GM18511 (cell line): Measurements from ENCODE around the gene CEP72.
"Not testable (repeated sequence)": the region's sequence is repeated elsewhere in the genome, so short reads cannot be mapped to it uniquely, and the experiment has no call there.

Source experiments
- ATAC-seq: cut with Tn5 transposase; IDR thresholded peaks from one replicate; pipeline ENCODE4 v1.9.1; 2021; ENCODE audit warnings: mild to moderate bottlenecking, moderate library complexity; ENCODE audit not compliant: unreplicated experiment

The CEP72 gene

DNA sequence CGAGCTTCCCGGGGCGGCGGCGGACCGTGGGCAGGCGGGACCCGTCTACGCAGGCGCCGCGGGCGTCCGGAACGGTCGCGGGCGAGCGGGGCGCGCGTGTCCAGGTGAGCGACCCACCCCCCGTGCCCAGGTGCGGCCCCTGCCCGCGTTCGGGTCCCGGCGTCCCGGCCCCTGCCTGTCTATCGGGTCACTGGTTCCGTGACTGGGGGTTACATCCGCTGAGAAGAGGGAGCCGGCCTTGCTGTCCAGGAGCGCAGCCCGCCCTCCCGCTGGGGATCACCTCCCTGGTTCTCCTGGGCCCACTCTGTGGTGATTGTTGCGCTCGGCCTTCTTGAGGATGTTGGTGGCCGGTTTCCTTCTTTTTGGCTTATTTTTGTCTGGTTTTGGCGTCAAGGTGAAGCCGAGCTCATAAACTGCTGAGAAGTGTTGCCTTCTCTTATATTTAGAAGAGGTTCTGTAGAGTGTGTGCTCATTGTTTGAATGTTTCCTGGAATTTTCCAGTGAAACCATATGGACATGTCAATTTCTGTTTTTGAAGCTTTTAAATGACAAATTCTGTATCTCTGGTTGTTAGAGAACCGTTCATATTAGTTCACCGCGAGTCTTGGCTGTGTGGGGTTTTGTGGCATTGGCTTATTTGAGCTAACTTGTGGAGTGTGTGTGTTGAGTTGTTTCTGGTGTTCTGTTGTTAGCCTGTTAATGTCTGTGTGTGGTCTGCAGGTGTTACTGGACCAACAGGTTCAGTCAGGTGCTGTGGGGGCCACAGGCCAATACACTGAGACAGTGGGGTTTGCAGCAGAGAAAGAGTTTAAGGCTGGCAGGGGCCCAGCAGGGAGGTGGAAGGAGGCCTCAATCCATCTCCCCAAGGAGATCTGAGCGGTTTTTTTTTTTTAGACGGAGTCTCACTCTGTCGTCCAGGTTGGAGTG is 621 bp downstream of the CEP72 start:
- ATAC-seq, result peak; percentile 36

DNA sequence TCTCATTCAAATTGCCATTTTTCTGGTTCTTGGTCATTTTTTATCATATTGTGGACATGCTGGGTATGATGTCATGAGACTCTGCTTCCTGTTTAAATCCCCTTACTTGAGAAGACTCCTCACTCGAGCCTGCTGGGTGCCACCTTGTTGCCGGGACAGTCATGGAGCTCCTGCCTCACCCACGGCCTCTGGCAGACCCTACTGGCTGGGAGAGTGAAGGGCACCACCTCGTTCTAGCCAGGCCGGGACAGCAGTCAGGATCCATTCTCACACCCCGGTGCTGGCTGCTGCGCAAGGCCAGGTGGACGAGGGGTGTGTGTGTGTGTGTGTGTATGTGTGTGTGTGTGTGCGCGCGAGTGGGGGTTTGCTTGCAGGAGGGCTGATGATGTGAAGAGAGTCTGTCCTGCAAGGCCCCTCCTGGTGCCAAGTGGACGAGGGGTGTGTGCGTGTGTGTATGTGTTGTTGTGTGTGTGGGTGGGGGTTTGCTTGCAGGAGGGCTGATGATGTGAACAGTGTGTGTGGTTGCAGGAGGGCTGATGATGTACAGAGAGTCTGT is 4.4 kb downstream of the CEP72 start:
- no peak for ATAC-seq

DNA sequence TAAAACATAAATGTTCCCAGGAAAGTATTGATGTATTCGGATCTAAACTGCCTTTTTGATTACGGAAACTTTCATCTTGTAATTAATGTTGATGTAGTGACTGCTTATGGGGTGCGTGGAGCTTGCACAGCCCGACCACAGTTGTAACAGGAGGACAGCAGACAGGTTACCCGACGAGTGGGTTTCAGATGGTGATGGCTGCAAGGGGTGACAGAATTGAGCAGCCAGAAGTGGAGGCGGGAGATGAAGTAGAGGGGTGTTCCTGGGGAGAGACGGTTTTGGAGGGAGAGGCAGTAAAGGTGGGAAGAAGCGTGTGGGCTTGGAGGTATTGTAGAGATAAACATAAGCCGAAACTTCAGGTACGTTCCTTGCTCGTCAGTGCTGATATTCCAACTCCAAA is 5.8 kb downstream of the CEP72 start:
- no peak for ATAC-seq

DNA sequence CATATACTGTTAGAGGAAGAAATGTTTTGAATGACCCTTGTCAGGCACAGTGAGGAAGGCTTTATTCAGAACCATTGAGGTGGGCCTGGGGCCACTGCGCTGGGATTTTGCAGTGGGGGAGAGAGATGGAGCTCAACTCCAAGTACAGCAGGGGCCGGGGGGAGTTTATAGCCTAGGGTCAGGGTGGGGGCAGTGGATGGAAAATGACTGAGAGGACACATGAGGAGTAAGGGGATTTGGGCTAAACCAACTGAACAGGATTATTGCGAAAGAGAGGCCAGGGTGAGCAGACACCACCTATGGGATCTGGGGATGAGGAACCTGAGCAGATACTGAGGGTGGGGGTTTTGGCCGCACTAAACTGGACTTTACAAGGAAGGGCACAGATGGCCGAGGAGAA is 6.3 kb downstream of the CEP72 start:
- no peak for ATAC-seq

DNA sequence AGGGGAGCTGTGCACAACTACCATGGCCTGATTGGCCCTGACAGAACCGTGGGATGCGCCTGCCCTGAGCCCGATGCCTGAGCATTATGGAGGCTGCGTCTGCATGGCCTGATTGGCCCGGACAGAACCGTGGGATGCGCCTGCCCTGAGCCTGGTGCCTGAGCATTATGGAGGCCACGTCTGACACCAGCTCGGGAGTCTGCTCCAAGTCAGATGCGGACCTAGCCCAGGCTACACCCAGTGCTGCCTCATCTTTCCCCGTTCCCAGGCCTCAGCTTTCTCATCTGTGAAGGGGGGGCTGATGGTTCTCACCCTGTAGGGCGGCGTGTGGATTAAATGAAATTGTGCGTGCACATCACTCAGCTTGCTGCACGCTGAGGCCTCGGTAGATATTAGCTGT is 7.3 kb downstream of the CEP72 start:
- no peak for ATAC-seq

DNA sequence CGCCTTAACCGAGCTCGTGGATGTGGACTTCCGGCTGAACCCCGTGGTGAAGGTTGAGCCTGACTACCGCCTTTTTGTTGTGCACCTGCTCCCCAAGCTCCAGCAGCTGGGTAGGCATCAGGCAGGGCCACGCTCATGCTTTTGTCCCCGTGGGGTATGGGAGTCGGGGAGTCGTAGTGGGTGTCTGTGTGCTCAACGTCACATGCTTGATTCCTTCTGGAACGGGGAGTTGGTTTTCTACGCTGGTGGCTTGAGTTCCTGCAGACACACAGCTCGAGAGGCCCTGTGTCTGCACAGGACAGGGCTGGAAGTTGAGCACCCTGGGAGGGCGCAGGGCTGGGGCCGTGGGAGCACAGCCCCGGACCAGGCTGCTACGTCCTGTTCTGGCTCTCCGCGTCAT is 8.0 kb downstream of the CEP72 start:
- ATAC-seq, result no peak

DNA sequence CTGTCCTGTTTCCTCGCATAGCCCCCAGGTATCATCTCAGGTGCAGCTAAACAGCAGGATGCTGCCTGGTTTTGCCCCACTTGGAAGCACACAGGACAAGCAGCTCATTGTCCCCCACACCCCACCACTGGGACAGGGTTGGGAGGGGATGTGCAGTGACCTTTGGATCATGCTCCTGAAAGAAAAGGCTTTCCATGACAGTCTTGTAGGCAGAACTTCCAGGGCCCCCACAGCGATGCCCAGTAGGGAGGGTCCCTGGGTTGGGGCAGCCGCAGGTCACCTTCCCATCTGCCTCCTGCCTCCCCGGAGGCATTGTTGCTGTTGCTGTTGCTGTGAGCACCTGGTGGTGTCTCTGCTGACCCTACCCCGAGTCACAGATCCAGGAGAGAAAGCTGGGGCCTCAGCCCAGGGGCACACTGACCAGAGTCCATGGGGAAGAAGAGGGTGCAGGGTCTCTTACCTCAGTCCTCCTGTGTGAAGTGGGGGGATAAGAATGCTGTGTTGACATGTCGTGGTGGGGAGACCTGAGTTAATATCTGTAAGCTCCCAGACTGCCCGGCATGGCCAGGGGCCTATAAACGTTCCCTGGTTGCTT is 8.5 kb downstream of the CEP72 start:
- no peak for ATAC-seq

DNA sequence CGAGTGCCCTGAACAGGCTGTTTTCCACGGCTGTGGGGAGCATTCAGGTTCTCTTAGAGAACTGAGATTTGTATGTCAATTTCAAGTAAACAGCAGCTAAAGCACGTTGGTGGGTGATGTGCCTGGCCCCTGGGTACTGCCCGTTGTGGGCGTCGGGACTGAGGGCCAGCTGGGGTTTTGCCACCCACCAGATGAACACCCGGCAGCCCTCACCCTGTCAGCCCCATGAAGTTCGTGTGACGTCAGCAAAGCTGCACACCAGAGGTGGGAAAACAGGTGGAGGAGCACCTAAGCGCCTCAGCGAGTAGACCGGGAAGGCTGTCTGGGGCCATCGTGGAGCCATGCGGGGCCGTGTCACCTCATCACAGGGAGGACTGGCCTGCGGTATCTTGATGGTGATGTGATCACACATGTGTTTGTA is 9.2 kb downstream of the CEP72 start:
- ATAC-seq, result no peak

DNA sequence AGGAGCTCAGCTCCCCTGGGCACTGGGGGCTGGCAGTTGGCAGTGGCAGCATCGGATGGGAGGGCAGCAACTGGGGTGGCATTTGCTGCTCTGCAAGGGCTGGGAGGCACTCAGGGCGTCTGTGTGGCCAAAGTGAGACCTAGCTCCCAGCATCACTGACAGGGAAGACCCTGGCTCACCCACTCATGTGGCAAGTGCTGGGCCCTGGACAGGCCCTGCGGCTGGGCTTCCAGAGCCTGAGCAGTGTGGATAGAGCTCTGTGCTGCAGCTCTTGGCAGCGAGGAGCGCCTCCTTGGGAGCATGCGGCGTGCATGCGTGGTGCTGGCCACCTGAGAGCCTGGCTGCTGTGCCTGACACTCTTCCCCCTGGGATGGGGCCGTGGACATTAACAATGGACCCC is 10.2 kb downstream of the CEP72 start:
- ATAC-seq, result no peak

DNA sequence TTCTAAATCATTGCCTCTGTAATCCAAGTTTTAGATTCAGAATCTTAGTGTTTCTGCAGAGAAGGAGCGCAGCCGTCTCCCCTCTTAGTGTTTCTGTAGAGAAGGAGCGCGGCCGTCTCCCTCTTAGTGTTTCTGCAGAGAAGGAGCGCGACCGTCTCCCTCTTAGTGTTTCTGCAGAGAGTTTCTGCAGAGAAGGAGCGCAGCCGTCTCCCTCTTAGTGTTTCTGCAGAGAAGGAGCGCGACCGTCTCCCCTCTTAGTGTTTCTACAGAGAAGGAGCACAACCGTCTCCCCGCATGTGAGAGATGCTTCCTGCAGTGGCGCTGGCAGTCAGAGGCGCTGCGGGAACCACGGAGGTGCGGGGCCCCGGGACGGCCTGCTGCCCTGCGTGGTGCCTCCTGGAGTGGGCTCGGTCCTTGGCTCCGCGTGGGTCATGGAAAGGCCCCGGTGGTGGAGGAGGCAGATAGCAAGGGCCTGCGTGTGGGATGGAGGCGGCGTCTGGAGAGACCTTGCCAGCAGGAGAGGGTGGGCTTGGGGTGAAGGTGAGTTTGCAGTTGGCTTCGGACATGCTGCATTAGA is 10.9 kb downstream of the CEP72 start:
- no peak for ATAC-seq

DNA sequence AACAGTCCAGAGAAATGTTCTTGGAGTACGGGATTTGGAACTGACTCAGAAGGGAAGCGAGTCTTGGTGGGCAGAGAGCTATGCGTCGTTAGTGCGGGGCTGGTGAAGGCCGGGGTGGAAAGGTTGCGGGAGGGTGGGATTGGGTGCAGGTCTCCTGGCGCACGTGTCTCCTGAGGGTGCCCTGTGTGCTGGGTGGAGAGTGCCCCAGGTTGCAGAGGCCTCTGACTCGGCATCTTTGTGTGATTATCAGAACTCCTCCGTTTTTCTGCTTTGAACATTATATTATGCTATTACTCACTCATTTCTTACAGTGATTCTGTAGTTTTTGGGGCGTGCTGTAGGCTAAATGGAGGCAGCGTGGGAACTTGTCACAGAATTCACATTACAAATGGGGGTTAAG is 11.4 kb downstream of the CEP72 start:
- no peak for ATAC-seq

DNA sequence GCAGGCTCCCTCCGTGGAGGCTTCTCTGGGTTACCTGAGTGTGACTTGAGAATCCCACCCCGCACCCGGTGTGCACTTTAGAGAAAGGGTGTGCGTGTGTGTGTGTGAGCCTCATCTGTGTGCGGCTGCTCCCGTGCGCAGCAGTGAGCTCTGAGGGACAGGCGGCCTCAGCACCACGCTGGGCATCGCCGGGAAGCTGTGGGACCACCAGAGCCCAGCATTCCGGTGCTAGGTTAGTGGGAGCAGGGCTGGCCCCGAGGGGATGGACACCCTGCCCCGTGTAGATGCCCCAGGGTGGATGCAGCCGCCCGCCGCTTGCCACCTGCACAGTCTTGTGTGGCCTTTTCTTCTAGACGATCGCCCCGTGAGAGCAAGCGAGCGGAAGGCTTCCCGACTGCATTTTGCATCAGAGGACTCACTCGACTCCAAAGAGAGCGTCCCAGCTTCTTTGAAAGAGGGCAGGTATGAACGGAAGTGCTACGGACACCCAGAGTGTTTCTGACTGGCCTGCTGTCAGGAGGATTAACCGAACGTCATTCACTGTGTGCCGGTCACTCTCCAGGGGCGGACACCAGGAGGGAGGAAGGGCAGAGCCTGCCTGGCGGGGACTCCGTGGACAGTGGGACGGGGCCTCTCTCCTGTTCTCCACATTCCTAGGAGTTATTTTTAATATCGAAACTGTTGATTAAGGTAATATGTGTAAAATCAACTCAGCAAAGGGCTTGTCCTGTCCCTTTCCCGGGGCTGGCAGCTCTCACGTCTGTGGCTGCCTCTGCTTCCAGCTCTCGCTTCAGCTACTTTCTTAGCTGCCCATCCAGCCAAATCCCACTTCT is 12.2 kb downstream of the CEP72 start:
- no peak for ATAC-seq

DNA sequence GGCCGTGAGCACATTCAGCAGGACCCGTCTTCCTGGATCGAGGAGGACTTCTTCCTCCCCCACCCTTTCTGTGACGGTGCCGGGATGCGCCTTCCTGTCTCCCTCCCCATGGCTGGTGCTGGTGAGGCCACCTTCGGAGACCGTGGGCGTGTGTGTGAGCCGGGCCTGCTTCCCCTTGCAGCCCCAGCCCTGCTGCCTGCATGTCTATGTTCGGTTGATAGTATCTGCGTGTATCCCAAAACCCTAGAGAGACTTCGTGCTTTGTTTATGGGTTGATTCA is 12.8 kb downstream of the CEP72 start:
- no peak for ATAC-seq

DNA sequence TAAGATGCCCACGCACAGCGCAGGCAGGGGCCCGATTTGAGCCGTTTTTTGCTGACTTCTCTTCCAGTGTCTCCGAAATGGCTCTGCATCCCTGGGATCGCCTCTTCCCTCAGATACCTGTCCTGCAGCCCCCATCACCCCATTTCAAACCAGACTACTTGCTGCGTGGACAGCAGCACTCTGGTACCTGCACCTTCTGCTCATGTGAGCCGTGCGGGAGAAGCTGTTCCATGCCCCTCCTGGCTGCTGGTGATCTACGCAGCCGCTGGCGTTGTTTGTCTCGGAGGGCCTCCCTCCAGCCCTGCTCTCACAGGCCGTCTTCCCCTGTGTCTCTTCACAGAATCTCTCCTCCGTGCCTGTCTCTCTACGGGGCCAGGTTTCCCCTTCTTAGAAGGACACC is 13.4 kb downstream of the CEP72 start:
- no peak for ATAC-seq

DNA sequence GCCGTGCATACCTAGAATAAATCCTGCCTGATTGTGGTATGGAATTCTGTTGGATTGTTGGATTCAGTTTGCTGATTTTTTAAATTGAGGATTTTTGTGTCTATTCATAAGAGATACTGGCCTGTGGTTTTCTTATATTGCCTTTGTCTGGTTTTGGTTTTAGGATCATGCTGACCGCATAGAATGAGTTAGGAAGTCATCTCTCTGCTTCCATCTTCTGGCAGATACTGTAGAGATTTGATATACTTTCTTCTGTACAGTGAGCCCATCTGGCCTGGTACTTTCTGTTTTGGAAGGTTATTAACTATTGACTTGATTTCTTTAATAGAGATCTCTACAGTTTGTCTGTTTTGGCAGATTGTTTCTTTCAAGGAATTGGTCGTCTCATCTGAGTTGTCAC is 14.7 kb downstream of the CEP72 start:
- no peak for ATAC-seq

DNA sequence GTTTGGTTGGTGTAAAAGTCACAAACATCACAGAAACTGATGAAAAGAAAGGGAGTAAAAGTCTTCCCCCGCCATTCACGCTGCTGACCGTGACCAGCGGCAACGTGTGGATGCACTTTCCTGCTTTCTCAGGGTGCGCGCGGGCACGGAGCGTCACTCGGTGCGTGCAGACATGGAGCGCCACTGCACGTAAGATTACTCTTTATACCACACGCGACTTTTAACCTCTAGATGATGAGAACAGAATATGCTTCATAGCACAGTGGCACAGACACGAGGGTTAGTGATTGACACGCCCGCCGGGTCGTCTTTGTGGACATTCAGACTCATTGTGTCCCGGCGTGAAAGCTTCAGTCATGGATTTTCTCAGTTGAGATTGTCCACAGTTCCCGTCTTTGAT is 15.7 kb downstream of the CEP72 start:
- ATAC-seq, result no peak

DNA sequence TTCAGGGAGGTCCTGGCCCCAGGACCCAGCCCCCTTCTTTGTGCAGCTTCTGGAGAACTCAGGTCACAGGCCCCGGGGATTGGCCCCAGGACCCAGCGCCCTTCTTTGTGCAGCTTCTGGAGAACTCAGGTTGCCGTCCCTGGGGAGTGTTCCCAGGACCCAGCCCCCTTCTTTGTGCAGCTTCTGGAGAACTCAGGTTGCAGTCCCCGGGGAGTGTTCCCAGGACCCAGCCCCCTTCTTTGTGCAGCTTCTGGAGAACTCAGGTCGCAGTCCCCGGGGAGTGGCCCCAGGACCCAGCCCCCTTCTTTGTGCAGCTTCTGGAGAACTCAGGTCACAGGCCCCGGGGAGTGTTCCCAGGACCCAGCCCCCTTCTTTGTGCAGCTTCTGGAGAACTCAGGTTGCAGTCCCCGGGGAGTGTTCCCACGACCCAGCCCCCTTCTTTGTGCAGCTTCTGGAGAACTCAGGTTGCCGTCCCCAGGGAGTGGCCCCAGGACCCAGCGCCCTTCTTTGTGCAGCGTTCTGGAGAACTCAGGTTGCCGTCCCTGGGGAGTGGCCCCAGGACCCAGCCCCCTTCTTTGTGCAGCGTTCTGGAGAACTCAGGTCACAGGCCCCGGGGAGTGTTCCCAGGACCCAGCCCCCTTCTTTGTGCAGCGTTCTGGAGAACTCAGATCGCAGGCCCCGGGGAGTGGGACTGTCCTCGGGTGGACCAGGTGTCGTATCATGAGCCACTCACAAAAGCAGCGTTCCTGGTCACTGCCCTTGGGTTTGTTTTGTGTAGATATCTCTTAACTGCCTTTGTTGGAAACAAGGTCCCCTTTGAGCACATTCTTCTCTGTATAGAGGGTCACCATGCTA is 16.4 kb downstream of the CEP72 start:
- not testable (repeated sequence) for ATAC-seq

DNA sequence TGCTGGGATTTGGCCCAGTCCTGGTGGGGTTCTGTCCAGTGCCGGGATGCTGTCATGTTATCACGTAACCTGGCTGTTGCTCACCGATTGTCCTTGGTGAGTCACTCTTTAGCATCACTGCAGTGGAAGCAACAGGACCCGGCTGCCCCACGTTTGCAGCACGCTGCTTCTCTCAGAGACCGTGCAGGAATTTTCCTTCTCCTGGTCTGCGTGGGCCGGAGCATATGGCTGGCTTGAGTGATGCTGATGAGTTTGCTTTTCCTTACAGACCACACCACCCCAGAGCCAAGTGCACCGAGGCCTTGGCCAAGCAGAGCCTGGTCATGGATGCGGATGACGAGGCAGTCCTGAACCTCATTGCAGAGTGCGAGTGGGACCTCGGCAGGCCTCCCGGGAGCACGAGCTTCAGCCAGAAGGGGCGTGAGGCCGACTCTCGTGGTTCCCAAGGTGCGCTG is 21.4 kb downstream of the CEP72 start:
- no peak for ATAC-seq

DNA sequence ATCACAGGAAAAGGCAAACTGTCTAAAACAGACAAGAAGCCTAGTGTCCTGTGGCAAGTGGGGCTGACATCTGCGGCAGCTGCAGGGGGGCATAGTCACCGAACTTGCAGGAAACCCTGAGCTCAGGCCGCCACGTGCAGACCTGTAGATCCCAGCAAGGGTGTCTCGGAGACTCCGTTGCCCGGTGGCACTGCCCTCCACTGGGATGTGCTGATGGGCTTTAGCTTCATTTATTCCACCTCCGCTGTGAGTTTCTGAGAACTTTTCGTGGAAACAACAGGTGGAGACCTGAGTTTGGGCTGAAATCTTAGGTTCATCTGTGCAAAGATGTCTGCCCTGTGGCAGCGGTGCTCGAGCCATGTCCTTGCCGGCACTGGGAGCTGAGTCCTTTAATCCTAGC is 22.1 kb downstream of the CEP72 start:
- no peak for ATAC-seq
